Stimulated activated CD4-positive, alpha-beta T cell treated with anti-CD3 and anti-CD28 coated beads, TNF-alpha, amount 100 ng/mL, for 4 hours (primary cell): ENCODE data around the gene TRIM46.
A peak's percentile ranks its signal among the peaks of the same experiment; 100 is the strongest.
"Not testable (repeated sequence)": the region's sequence is repeated elsewhere in the genome, so short reads cannot be mapped to it uniquely, and the experiment has no call there.

ENCODE experiments used
- DNase-seq, 3 experiments: peaks; one replicate each; pipeline ENCODE4 v3.0.0-alpha.2; 2020; ENCODE audit warnings: low read depth in 3 of 3

The TRIM46 gene

GRCh38 chr1:155205035-155205434 lies 31.4 kb downstream of the TRIM46 start:
- no peak for DNase-seq

GRCh38 chr1:155205969-155206593 lies 32.4 kb downstream of the TRIM46 start:
- no peak for DNase-seq

- peak; percentile 76 to 85 (median 77) for DNase-seq
Observed at GRCh38 chr1:155206891-155207805, 33.5 kb downstream of the TRIM46 start.

- no peak for DNase-seq
Observed at GRCh38 chr1:155207806-155208540, 34.3 kb downstream of the TRIM46 start, which contains the start of gene THBS3. THBS3 (minus strand) TSS chr1:155207897; CDS start chr1:155207876, 21 bp downstream.

- peak; percentile 76 to 77 (median 77) for DNase-seq
Observed at GRCh38 chr1:155208541-155209311, 35.1 kb downstream of the TRIM46 start, which contains the start of gene MTX1. MTX1 (plus strand) TSS chr1:155208695; CDS start chr1:155208805, 110 bp downstream.

- no peak for DNase-seq
Observed at GRCh38 chr1:155209312-155209721, 35.7 kb downstream of the TRIM46 start.

GRCh38 chr1:155210314-155211104 lies 36.9 kb downstream of the TRIM46 start:
- no peak for DNase-seq

GRCh38 chr1:155211381-155212050 lies 37.9 kb downstream of the TRIM46 start:
- DNase-seq: not testable (repeated sequence)

- not testable (repeated sequence) for DNase-seq
Observed at GRCh38 chr1:155212051-155212440, 38.4 kb downstream of the TRIM46 start.

GRCh38 chr1:155214702-155215101 lies 41.1 kb downstream of the TRIM46 start:
- not testable (repeated sequence) for DNase-seq

GRCh38 chr1:155218854-155219591 lies 45.4 kb downstream of the TRIM46 start:
- DNase-seq: no peak

- DNase-seq: no peak
Observed at GRCh38 chr1:155219592-155220031, 46.0 kb downstream of the TRIM46 start.

- not testable (repeated sequence) for DNase-seq
Observed at GRCh38 chr1:155220211-155220965, 46.7 kb downstream of the TRIM46 start.

- DNase-seq: no peak
Observed at GRCh38 chr1:155223047-155223446, 49.4 kb downstream of the TRIM46 start.

GRCh38 chr1:155225404-155225759 lies 51.7 kb downstream of the TRIM46 start:
- DNase-seq: not testable (repeated sequence)

GRCh38 chr1:155226188-155226909 lies 52.7 kb downstream of the TRIM46 start:
- DNase-seq: peak; percentile 61 to 69 (median 65)

- no peak for DNase-seq
Observed at GRCh38 chr1:155226910-155227260, 53.2 kb downstream of the TRIM46 start.
